Dendritic cell treated with granulocyte-macrophage colony-stimulating factor and Interleukin-4, amounts not matched to agents 40 ng/mL and 50 ng/mL, for 4 days (primary cell): ENCODE data around the gene LHFPL2.
"Not testable (repeated sequence)": the region's sequence is repeated elsewhere in the genome, so short reads cannot be mapped to it uniquely, and the experiment has no call there.

ENCODE experiments used
- H3K27ac Mint-ChIP-seq: one replicate; pipeline ENCODE4 v1.8.0; 2022; ENCODE audit warnings: mild to moderate bottlenecking, mixed read lengths
- H3K27me3 Mint-ChIP-seq: one replicate; pipeline ENCODE4 v1.8.0; 2022; ENCODE audit warnings: mild to moderate bottlenecking, mixed read lengths
- H3K36me3 Mint-ChIP-seq: one replicate; pipeline ENCODE4 v1.8.0; 2022; ENCODE audit warnings: low read depth, mixed read lengths
- H3K4me1 Mint-ChIP-seq: one replicate; pipeline ENCODE4 v1.8.0; 2022; ENCODE audit warnings: low read depth, mixed read lengths
- H3K4me3 Mint-ChIP-seq: one replicate; pipeline ENCODE4 v1.8.0; 2022; ENCODE audit warnings: mild to moderate bottlenecking, moderate library complexity, mixed read lengths
- H3K9me3 Mint-ChIP-seq: one replicate; pipeline ENCODE4 v1.8.0; 2022; ENCODE audit warnings: mixed read lengths
- intact Hi-C: fragments of 100-400 bp; cut with micrococcal nuclease; formaldehyde crosslinking; loops from one replicate; pipeline ENCODE4 v1.15.0; 2022

LHFPL2 gene

GRCh38 chr5:78628270-78628992 is 20.1 kb downstream of the LHFPL2 start:
- Mint-ChIP-seq H3K4me1 (peaks cover 22% of the 10 kb centered on the region), H3K4me3 (no peak overlapping the region), H3K36me3 (peaks cover 62% of the 10 kb centered on the region), H3K27me3 (peaks cover 2% of the 10 kb centered on the region), H3K9me3 (no peaks in the 10 kb centered on the region), H3K27ac (no peak overlapping the region)
- intact Hi-C loops, result no loop called here

- intact Hi-C loops, result loop anchor here (2.0 kb wide), 2 partner anchors 89 to 159 kb away; no protein-coding TSS in a partner anchor
- Mint-ChIP-seq H3K36me3 (peaks cover 60% of the 10 kb centered on the region), H3K4me1 (peaks cover 23% of the 10 kb centered on the region), H3K9me3 (no peaks in the 10 kb centered on the region), H3K27ac (no peak overlapping the region), H3K4me3 (no peak overlapping the region), H3K27me3 (peaks cover 2% of the 10 kb centered on the region)
Observed at GRCh38 chr5:78627766-78628165, 20.8 kb downstream of the LHFPL2 start.

DNA sequence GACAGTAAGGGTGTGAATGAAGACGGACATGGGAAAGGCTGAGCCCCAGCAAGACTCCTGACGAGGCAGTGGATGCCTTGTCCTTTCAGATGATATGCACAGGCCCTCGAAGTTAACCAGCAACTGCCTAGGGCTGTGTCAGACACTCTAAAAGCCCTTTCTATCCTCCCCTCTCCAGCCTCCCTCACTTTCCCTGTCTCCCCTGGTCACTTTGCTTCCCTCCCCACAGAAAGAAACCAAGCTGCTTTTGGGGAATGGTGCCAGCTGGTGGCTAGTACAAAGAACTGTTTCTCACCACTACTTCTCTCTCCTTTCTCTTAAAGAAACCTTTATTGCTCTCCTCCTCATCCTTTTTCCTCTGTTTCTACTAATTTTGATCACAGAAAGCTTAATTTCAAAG is 21.4 kb downstream of the LHFPL2 start:
- Mint-ChIP-seq H3K27me3 (peaks cover 2% of the 10 kb centered on the region), H3K36me3 (peaks cover 54% of the 10 kb centered on the region), H3K4me1 (peaks cover 29% of the 10 kb centered on the region), H3K9me3 (no peaks in the 10 kb centered on the region), H3K4me3 (no peak overlapping the region), H3K27ac (no peak overlapping the region)
- intact Hi-C loops, result loop anchor here (2.0 kb wide), 2 partner anchors 88 to 158 kb away; no protein-coding TSS in a partner anchor

- Mint-ChIP-seq H3K4me3 (no peak overlapping the region), H3K27me3 (peaks cover 2% of the 10 kb centered on the region), H3K4me1 (peaks cover 40% of the 10 kb centered on the region), H3K27ac (no peak overlapping the region), H3K9me3 (no peaks in the 10 kb centered on the region), H3K36me3 (peaks cover 45% of the 10 kb centered on the region)
- intact Hi-C loops, result loop anchor here (2.0 kb wide), 2 partner anchors 87 to 157 kb away; no protein-coding TSS in a partner anchor
Observed at GRCh38 chr5:78626009-78626571, 22.5 kb downstream of the LHFPL2 start.

DNA sequence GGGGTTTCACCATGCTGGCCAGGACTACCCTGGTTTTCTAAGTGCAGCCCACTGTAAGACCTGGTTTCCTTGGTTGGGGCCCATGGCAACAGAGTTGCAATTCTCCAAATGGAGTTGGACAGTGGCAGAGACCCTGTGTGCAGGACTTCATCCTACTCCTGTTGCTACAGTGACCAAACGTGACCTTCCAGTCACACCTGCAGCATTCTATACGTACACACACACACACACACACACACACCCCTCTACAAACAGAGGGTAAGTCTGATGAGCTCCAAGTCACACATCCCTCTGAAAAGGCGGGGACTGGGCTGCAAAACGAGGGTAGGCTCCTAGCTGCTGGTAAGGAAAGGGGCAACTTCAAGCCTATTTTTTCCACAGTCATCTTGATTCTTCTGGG is 23.6 kb downstream of the LHFPL2 start:
- Mint-ChIP-seq H3K27me3 (peaks cover 2% of the 10 kb centered on the region), H3K9me3 (no peaks in the 10 kb centered on the region), H3K36me3 (peaks cover 51% of the 10 kb centered on the region), H3K4me1 (peaks cover 40% of the 10 kb centered on the region), H3K4me3 (no peak overlapping the region), H3K27ac (no peak overlapping the region)
- intact Hi-C loops, result no loop called here

- Mint-ChIP-seq H3K9me3 (no peaks in the 10 kb centered on the region), H3K36me3 (peaks cover 51% of the 10 kb centered on the region), H3K27ac (no peak overlapping the region), H3K27me3 (peaks cover 2% of the 10 kb centered on the region), H3K4me3 (no peak overlapping the region), H3K4me1 (peaks cover 40% of the 10 kb centered on the region)
- intact Hi-C loops, result no loop called here
Observed at GRCh38 chr5:78624011-78624541, 24.5 kb downstream of the LHFPL2 start.

DNA sequence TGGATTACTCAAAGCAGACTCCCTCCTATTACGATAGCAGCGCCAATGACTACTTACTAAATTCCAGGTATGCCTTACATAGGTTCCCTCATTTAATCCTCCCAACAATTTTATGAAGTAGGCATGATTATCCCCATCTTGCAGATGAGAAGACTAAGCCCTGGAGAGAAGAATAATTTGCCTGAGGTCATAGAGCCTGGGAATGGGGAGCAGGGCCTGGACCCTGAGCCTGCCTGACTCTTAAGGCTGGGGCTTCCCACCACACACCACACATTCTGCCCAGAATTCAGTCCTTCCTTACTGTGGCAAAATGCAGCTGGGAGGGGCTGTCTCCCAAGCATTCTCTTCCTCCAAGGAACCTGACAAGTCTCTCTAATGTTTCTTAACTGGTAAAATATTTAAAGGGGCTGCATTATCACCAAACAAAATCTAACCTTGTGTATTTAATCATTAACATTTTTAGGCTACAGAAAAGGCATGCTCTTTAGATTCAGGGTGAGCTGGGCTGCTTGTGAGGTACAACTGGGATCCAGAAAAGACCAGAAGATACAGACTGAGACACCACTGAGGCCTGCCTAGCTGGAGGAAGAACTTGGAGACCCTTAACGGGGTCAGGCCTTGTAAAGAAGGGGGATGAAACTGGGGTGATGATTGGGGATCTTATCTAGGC is 26.1 kb downstream of the LHFPL2 start:
- Mint-ChIP-seq H3K27ac (no peak overlapping the region), H3K9me3 (no peaks in the 10 kb centered on the region), H3K36me3 (peaks cover 54% of the 10 kb centered on the region), H3K4me3 (no peak overlapping the region), H3K27me3 (peaks cover 2% of the 10 kb centered on the region), H3K4me1 (peaks cover 28% of the 10 kb centered on the region)
- intact Hi-C loops, result no loop called here

GRCh38 chr5:78621291-78621738 is 27.3 kb downstream of the LHFPL2 start:
- no peak overlapping the region for H3K27ac Mint-ChIP-seq
- H3K4me1 Mint-ChIP-seq, result peaks cover 24% of the 10 kb centered on the region
- no peaks in the 10 kb centered on the region for H3K9me3 Mint-ChIP-seq
- peaks cover 48% of the 10 kb centered on the region for H3K36me3 Mint-ChIP-seq
- H3K4me3 Mint-ChIP-seq, result no peak overlapping the region
- peaks cover 2% of the 10 kb centered on the region for H3K27me3 Mint-ChIP-seq
- intact Hi-C loops, result no loop called here

- H3K4me3 Mint-ChIP-seq, H3K27ac Mint-ChIP-seq, intact Hi-C loops, H3K9me3 Mint-ChIP-seq, H3K27me3 Mint-ChIP-seq: not testable (repeated sequence)
- H3K36me3 Mint-ChIP-seq, result peaks cover 46% of the 10 kb centered on the region
- peaks cover 24% of the 10 kb centered on the region for H3K4me1 Mint-ChIP-seq
Observed at GRCh38 chr5:78620119-78620518, 28.5 kb downstream of the LHFPL2 start.

GRCh38 chr5:78618303-78618702 is 30.3 kb downstream of the LHFPL2 start:
- peaks cover 19% of the 10 kb centered on the region for H3K4me1 Mint-ChIP-seq
- H3K36me3 Mint-ChIP-seq, result peaks cover 41% of the 10 kb centered on the region
- H3K27ac Mint-ChIP-seq, result no peak overlapping the region
- no peaks in the 10 kb centered on the region for H3K9me3 Mint-ChIP-seq
- intact Hi-C loops, result no loop called here
- no peaks in the 10 kb centered on the region for H3K27me3 Mint-ChIP-seq
- H3K4me3 Mint-ChIP-seq, result no peak overlapping the region

GRCh38 chr5:78615697-78616096 is 32.9 kb downstream of the LHFPL2 start:
- Mint-ChIP-seq H3K36me3 (peaks cover 42% of the 10 kb centered on the region), H3K27ac (no peak overlapping the region), H3K9me3 (no peaks in the 10 kb centered on the region), H3K4me3 (no peak overlapping the region), H3K4me1 (peaks cover 9% of the 10 kb centered on the region), H3K27me3 (no peaks in the 10 kb centered on the region)
- intact Hi-C loops, result no loop called here

- peaks cover 42% of the 10 kb centered on the region for H3K36me3 Mint-ChIP-seq
- intact Hi-C loops, result no loop called here
- H3K4me1 Mint-ChIP-seq, result peaks cover 16% of the 10 kb centered on the region
- no peak overlapping the region for H3K27ac Mint-ChIP-seq
- no peaks in the 10 kb centered on the region for H3K9me3 Mint-ChIP-seq
- no peak overlapping the region for H3K4me3 Mint-ChIP-seq
- no peaks in the 10 kb centered on the region for H3K27me3 Mint-ChIP-seq
Observed at GRCh38 chr5:78614816-78615215, 33.8 kb downstream of the LHFPL2 start.

- H3K27me3 Mint-ChIP-seq, result no peaks in the 10 kb centered on the region
- intact Hi-C loops, result no loop called here
- H3K4me1 Mint-ChIP-seq, result peaks cover 16% of the 10 kb centered on the region
- no peak overlapping the region for H3K27ac Mint-ChIP-seq
- H3K9me3 Mint-ChIP-seq, result no peaks in the 10 kb centered on the region
- peaks cover 42% of the 10 kb centered on the region for H3K36me3 Mint-ChIP-seq
- no peak overlapping the region for H3K4me3 Mint-ChIP-seq
Observed at GRCh38 chr5:78613756-78614155, 34.8 kb downstream of the LHFPL2 start.

- intact Hi-C loops, result no loop called here
- Mint-ChIP-seq H3K27ac (no peak overlapping the region), H3K36me3 (peaks cover 36% of the 10 kb centered on the region), H3K27me3 (no peaks in the 10 kb centered on the region), H3K4me1 (peaks cover 16% of the 10 kb centered on the region), H3K9me3 (no peaks in the 10 kb centered on the region), H3K4me3 (no peak overlapping the region)
Observed at GRCh38 chr5:78613151-78613533, 35.4 kb downstream of the LHFPL2 start.
